ENCODE measurements around the gene APC.

- TF ChIP-seq, protein P1, sequence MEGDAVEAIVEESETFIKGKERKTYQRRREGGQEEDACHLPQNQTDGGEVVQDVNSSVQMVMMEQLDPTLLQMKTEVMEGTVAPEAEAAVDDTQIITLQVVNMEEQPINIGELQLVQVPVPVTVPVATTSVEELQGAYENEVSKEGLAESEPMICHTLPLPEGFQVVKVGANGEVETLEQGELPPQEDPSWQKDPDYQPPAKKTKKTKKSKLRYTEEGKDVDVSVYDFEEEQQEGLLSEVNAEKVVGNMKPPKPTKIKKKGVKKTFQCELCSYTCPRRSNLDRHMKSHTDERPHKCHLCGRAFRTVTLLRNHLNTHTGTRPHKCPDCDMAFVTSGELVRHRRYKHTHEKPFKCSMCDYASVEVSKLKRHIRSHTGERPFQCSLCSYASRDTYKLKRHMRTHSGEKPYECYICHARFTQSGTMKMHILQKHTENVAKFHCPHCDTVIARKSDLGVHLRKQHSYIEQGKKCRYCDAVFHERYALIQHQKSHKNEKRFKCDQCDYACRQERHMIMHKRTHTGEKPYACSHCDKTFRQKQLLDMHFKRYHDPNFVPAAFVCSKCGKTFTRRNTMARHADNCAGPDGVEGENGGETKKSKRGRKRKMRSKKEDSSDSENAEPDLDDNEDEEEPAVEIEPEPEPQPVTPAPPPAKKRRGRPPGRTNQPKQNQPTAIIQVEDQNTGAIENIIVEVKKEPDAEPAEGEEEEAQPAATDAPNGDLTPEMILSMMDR (IDR thresholded peaks at IDR 0.05), result no peak
- no peak for TF ChIP-seq POLR2AphosphoS5 (IDR thresholded peaks at IDR 0.05; ENCODE audit: low read depth, low read length)
- TF ChIP-seq, protein P2, sequence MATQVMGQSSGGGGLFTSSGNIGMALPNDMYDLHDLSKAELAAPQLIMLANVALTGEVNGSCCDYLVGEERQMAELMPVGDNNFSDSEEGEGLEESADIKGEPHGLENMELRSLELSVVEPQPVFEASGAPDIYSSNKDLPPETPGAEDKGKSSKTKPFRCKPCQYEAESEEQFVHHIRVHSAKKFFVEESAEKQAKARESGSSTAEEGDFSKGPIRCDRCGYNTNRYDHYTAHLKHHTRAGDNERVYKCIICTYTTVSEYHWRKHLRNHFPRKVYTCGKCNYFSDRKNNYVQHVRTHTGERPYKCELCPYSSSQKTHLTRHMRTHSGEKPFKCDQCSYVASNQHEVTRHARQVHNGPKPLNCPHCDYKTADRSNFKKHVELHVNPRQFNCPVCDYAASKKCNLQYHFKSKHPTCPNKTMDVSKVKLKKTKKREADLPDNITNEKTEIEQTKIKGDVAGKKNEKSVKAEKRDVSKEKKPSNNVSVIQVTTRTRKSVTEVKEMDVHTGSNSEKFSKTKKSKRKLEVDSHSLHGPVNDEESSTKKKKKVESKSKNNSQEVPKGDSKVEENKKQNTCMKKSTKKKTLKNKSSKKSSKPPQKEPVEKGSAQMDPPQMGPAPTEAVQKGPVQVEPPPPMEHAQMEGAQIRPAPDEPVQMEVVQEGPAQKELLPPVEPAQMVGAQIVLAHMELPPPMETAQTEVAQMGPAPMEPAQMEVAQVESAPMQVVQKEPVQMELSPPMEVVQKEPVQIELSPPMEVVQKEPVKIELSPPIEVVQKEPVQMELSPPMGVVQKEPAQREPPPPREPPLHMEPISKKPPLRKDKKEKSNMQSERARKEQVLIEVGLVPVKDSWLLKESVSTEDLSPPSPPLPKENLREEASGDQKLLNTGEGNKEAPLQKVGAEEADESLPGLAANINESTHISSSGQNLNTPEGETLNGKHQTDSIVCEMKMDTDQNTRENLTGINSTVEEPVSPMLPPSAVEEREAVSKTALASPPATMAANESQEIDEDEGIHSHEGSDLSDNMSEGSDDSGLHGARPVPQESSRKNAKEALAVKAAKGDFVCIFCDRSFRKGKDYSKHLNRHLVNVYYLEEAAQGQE (IDR thresholded peaks at IDR 0.05; ENCODE audit: insufficient read depth in 1 of 2, low read depth in 2 of 2, low read length in 1 of 2), result no peak
Measured at GRCh38 chr5:112734597-112734996, 3.1 kb upstream of the APC start.
